Measurements from ENCODE around the gene RTN4. TPM values are rescaled to one million over a fixed set of nuclear protein-coding genes. Genes with fewer than 3 reads are reported as not detected.

RTN4 gene
- total RNA-seq, 1 donor from 2014 or later = 174 TPM

GRCh38 chr2:55010915-55011314, 39.3 kb downstream of the RTN4 start:
- H3K27me3 ChIP-seq = no peaks in the 10 kb centered on the region
- H3K4me3 ChIP-seq = no peak overlapping the region
- TF ChIP-seq POLR2AphosphoS5 (IDR thresholded peaks at IDR 0.05; ENCODE audit: insufficient read depth in 1 of 2, low read depth in 1 of 2) (no peak), POLR2A (IDR thresholded peaks at IDR 0.05) (no peak), CTCF (IDR thresholded peaks at IDR 0.05) (no peak)
- H3K4me1 ChIP-seq = peaks cover 98% of the 10 kb centered on the region
- intact Hi-C loops (cut with DNase I) = loop anchor here (10.0 kb wide), 1 partner anchor 154 kb away; no protein-coding TSS in a partner anchor
- peak overlapping the region; percentile 50 for H3K27ac ChIP-seq
- no peak for DNase-seq (ENCODE audit: extremely low spot score in 2 of 2)
- no peaks in the 10 kb centered on the region for H3K9me3 ChIP-seq
- H3K36me3 ChIP-seq = no peaks in the 10 kb centered on the region

GRCh38 chr2:55010149-55010591, 40.1 kb downstream of the RTN4 start:
- H3K27ac ChIP-seq = peak overlapping the region; percentile 50
- DNase-seq (ENCODE audit: extremely low spot score in 2 of 2) = no peak
- TF ChIP-seq CTCF (IDR thresholded peaks at IDR 0.05) (no peak), POLR2AphosphoS5 (IDR thresholded peaks at IDR 0.05; ENCODE audit: insufficient read depth in 1 of 2, low read depth in 1 of 2) (peak in 1 of 2 donors; percentile 87)
- peak overlapping the region; percentile 23 to 30 for H3K4me3 ChIP-seq
- no peaks in the 10 kb centered on the region for H3K27me3 ChIP-seq
- no peaks in the 10 kb centered on the region for H3K9me3 ChIP-seq
- intact Hi-C loops (cut with DNase I) = loop anchor here (10.0 kb wide), 1 partner anchor 155 kb away; no protein-coding TSS in a partner anchor
- no peaks in the 10 kb centered on the region for H3K36me3 ChIP-seq
- peaks cover 95% of the 10 kb centered on the region for H3K4me1 ChIP-seq

- H3K4me3 ChIP-seq = peak overlapping the region; percentile 23 to 30
- H3K4me1 ChIP-seq = peaks cover 95% of the 10 kb centered on the region
These were observed 40.8 kb downstream of the RTN4 start for GRCh38 chr2:55009277-55010060.

GRCh38 chr2:55006306-55006705, 43.9 kb downstream of the RTN4 start:
- H3K4me3 ChIP-seq = no peak overlapping the region

More at GRCh38 chr2:55009277-55010060, 40.8 kb downstream of the RTN4 start:
- Histone ChIP-seq H3K27ac (peak overlapping the region; percentile 50), H3K27me3 (no peaks in the 10 kb centered on the region), H3K36me3 (no peaks in the 10 kb centered on the region), H3K9me3 (no peaks in the 10 kb centered on the region)
- no peak for TF ChIP-seq POLR2AphosphoS5 (IDR thresholded peaks at IDR 0.05; ENCODE audit: insufficient read depth in 1 of 2, low read depth in 1 of 2)
- TF ChIP-seq CTCF (IDR thresholded peaks at IDR 0.05) = no peak
- TF ChIP-seq POLR2A (IDR thresholded peaks at IDR 0.05) = no peak
- DNase-seq (ENCODE audit: extremely low spot score in 2 of 2) = no peak
- intact Hi-C loops (cut with DNase I) = loop anchor here (10.0 kb wide), 1 partner anchor 155 kb away; no protein-coding TSS in a partner anchor

GRCh38 chr2:55003706-55004639, 46.3 kb downstream of the RTN4 start:
- DNase-seq (ENCODE audit: extremely low spot score in 2 of 2) = no peak
- peaks cover 97% of the 10 kb centered on the region for H3K4me1 ChIP-seq
- H3K9me3 ChIP-seq = no peaks in the 10 kb centered on the region
- TF ChIP-seq POLR2AphosphoS5 (IDR thresholded peaks at IDR 0.05; ENCODE audit: insufficient read depth in 1 of 2, low read depth in 1 of 2) (no peak), POLR2A (IDR thresholded peaks at IDR 0.05) (no peak), CTCF (IDR thresholded peaks at IDR 0.05) (no peak)
- no peak overlapping the region for H3K4me3 ChIP-seq
- intact Hi-C loops (cut with DNase I) = no loop called here
- H3K27ac ChIP-seq = no peak overlapping the region
- H3K27me3 ChIP-seq = no peaks in the 10 kb centered on the region
- H3K36me3 ChIP-seq = no peaks in the 10 kb centered on the region

More at GRCh38 chr2:55006306-55006705, 43.9 kb downstream of the RTN4 start:
- H3K4me1 ChIP-seq = peaks cover 96% of the 10 kb centered on the region
- H3K9me3 ChIP-seq = no peaks in the 10 kb centered on the region
- no peak for DNase-seq (ENCODE audit: extremely low spot score in 2 of 2)
- H3K36me3 ChIP-seq = no peaks in the 10 kb centered on the region
- TF ChIP-seq POLR2A (IDR thresholded peaks at IDR 0.05) (no peak), POLR2AphosphoS5 (IDR thresholded peaks at IDR 0.05; ENCODE audit: insufficient read depth in 1 of 2, low read depth in 1 of 2) (no peak)
- intact Hi-C loops (cut with DNase I) = no loop called here
- H3K27ac ChIP-seq = no peak overlapping the region
- no peaks in the 10 kb centered on the region for H3K27me3 ChIP-seq
